Muscle layer of colon (tissue), 2 donors: Measurements from ENCODE around the gene NXPH3.
A peak's percentile ranks its signal among the peaks of the same experiment; 100 is the strongest.

Source experiments
- H3K27ac ChIP-seq: one replicate; pipeline ENCODE4 v1.7.0; 2013; ENCODE audit warnings: low read depth, mild to moderate bottlenecking, low read length, moderate library complexity
- H3K27me3 ChIP-seq, 2 donors: one replicate each; pipeline ENCODE4 v1.7.0; 2013; ENCODE audit warnings: low read length in 2 of 2, mild to moderate bottlenecking in 2 of 2; ENCODE audit not compliant: insufficient read depth in 2 of 2, control insufficient read depth in 1 of 2
- H3K36me3 ChIP-seq: one replicate; pipeline ENCODE4 v1.7.0; 2013; ENCODE audit warnings: mild to moderate bottlenecking, low read length; ENCODE audit not compliant: insufficient read depth
- H3K4me1 ChIP-seq: one replicate; pipeline ENCODE4 v1.7.0; 2013; ENCODE audit warnings: mild to moderate bottlenecking, low read length; ENCODE audit not compliant: insufficient read depth
- H3K4me3 ChIP-seq, 2 donors: one replicate each; pipeline ENCODE4 v1.7.0; 2013; ENCODE audit warnings: low read length in 2 of 2, low read depth in 1 of 2, mild to moderate bottlenecking in 1 of 2, moderate library complexity in 1 of 2
- H3K9ac ChIP-seq: one replicate; pipeline ENCODE4 v1.7.0; 2013; ENCODE audit warnings: low read length
- H3K9me3 ChIP-seq: one replicate; pipeline ENCODE4 v1.7.0; 2013; ENCODE audit warnings: mild to moderate bottlenecking, low read length
- donor health status: abdominal sarcoma.
- donor health status: Adenocarcinoma of cecum.

NXPH3 gene

GRCh38 chr17:49578952-49579500, 3.4 kb downstream of the NXPH3 start:
- Histone ChIP-seq H3K4me3 (no peak overlapping the region), H3K4me1 (peaks cover 50% of the 10 kb centered on the region), H3K9me3 (no peaks in the 10 kb centered on the region), H3K36me3 (peaks cover 7% of the 10 kb centered on the region), H3K27me3 (peaks cover 0 to 8% of the 10 kb centered on the region in 2 donors), H3K27ac (peak overlapping the region; percentile 77), H3K9ac (no peak overlapping the region)

GRCh38 chr17:49579522-49579921, 3.9 kb downstream of the NXPH3 start:
- peaks cover 45% of the 10 kb centered on the region for H3K4me1 ChIP-seq
- H3K9ac ChIP-seq = no peak overlapping the region
- H3K36me3 ChIP-seq = peaks cover 7% of the 10 kb centered on the region
- peaks cover 0 to 8% of the 10 kb centered on the region in 2 donors for H3K27me3 ChIP-seq
- H3K9me3 ChIP-seq = no peaks in the 10 kb centered on the region
- H3K27ac ChIP-seq = no peak overlapping the region
- no peak overlapping the region for H3K4me3 ChIP-seq

DNA sequence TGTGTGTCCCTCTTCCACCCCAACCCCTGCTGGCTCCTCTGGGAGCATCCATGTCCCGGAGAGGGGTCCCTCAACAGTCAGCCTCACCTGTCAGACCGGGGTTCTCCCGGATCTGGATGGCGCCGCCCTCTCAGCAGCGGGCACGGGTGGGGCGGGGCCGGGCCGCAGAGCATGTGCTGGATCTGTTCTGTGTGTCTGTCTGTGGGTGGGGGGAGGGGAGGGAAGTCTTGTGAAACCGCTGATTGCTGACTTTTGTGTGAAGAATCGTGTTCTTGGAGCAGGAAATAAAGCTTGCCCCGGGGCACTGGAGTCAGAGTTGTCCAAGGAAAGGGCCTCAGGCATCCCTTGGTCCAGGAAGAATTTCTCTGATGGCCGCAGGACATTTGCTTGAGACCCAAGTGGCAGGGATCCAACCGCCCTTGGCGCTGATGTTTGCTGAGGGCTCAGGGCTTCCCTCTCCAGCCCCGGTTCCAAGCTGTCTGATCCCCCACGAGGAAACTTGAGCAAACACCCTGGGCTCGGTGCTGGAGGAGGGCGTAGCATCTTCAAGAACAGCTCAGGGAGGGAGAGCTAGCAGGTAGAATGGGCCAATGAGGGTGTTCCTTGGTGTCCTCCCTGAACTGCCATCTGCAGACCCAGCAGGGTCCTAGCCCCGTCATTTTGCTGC, 4.5 kb downstream of the NXPH3 start:
- Histone ChIP-seq H3K27ac (no peak overlapping the region), H3K9ac (no peak overlapping the region), H3K4me3 (no peak overlapping the region), H3K4me1 (peaks cover 38% of the 10 kb centered on the region), H3K27me3 (peaks cover 0 to 8% of the 10 kb centered on the region in 2 donors), H3K9me3 (no peaks in the 10 kb centered on the region), H3K36me3 (peaks cover 7% of the 10 kb centered on the region)

DNA sequence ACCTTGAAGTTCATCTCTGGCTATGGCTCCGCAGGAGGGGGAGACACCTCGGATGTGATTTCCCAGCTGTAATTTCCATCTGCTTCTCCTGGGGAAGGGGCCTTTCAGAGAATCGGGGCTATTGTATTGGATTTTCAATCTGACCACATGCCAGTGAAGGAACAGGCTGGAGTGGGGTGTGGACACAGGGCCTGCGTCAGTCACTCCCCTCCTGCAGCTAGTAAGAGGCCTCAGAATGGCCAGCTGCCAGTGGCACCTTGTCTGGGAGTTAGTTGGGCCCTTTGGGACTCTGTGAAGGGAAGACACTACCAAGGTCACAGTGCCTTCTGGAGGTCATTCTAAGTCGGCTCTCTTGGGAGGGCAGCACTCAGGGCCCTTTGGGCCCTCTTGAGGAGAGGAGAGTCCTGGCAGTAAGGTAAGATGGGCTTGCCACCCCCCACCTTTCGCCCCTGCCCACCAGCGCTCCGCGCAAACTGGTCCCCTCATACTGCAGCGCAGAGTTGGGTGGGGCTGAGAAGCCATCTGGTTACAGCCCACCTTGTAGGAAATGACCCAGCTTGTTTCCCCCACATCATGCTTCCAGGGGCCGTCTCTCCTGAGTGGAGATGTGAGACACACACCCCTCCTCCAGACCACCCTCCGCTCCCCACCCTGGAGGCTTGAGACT, 5.4 kb downstream of the NXPH3 start:
- Histone ChIP-seq H3K4me3 (no peak overlapping the region), H3K9me3 (no peaks in the 10 kb centered on the region), H3K9ac (no peak overlapping the region), H3K27me3 (peaks cover 0 to 7% of the 10 kb centered on the region in 2 donors), H3K27ac (no peak overlapping the region), H3K36me3 (peaks cover 7% of the 10 kb centered on the region), H3K4me1 (peaks cover 37% of the 10 kb centered on the region)

DNA sequence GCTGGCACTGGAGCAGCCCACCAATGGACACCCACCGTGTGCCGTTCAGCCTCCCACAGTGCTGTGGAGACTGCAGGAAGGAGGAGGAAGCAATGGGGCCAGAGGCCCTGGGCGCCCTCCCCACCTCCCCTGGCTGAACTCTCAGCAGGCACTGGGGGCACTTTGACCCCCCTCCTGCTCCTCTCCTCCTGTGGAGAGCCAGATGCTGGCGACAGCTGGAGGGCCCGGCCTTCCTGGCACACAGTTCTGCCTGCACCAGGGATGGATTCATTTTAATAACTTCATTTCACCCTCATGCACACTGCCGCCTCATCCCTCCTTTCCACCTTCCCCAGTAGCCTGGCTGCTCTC, 6.0 kb downstream of the NXPH3 start:
- Histone ChIP-seq H3K9ac (no peak overlapping the region), H3K27me3 (peaks cover 0 to 2% of the 10 kb centered on the region in 2 donors), H3K4me3 (no peak overlapping the region), H3K36me3 (peaks cover 7% of the 10 kb centered on the region), H3K4me1 (peaks cover 37% of the 10 kb centered on the region), H3K27ac (no peak overlapping the region), H3K9me3 (no peaks in the 10 kb centered on the region)

- Histone ChIP-seq H3K27ac (no peak overlapping the region), H3K4me3 (no peak overlapping the region), H3K4me1 (peaks cover 34% of the 10 kb centered on the region), H3K27me3 (no peaks in the 10 kb centered on the region), H3K9me3 (no peaks in the 10 kb centered on the region), H3K36me3 (peaks cover 7% of the 10 kb centered on the region), H3K9ac (no peak overlapping the region)
Measured at GRCh38 chr17:49582055-49582722, 6.5 kb downstream of the NXPH3 start.

DNA sequence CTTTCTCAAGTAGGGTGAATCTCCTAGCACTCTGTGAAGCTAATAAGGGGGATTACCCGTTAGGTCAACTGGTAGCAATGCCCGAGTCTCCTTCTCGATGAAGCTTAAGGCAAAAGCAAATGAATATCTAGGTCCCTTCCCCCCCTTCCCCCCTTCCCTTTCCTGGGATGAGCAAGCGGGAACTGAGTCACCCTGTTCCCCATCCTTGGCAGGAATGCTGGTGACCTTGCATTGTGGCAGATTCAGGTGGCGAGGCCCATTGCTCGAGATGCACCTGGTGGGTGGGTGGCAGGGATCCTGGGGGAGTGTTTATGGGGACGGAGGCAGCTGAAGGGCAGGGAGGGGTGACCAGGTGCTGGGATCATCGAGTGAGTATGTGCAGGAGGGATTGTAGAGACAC, 7.1 kb downstream of the NXPH3 start:
- H3K27ac ChIP-seq = no peak overlapping the region
- peaks cover 28% of the 10 kb centered on the region for H3K4me1 ChIP-seq
- peaks cover 7% of the 10 kb centered on the region for H3K36me3 ChIP-seq
- H3K27me3 ChIP-seq = no peaks in the 10 kb centered on the region
- H3K9ac ChIP-seq = no peak overlapping the region
- H3K9me3 ChIP-seq = no peaks in the 10 kb centered on the region
- no peak overlapping the region for H3K4me3 ChIP-seq

DNA sequence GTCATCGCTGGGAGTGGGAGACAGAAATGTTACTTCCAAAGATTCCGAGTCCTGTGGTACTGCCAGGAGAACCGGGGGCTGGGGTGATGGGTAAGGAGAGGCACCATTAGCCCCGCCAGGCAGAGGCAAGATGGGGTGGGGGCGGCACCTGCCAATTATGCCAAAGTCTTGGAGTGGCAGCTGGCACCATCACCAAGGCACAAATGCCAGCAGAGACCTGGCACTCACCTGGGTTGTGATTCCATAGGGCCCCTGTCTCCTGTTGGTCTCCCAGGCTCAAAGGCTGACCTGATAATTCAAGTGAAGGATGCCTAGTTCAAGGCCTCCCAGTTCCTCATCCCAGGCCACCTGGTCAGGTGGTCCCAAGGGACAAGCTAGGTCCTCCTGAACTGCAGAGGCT, 7.6 kb downstream of the NXPH3 start:
- no peak overlapping the region for H3K27ac ChIP-seq
- no peak overlapping the region for H3K4me3 ChIP-seq
- no peaks in the 10 kb centered on the region for H3K9me3 ChIP-seq
- no peak overlapping the region for H3K9ac ChIP-seq
- peaks cover 7% of the 10 kb centered on the region for H3K36me3 ChIP-seq
- no peaks in the 10 kb centered on the region for H3K27me3 ChIP-seq
- peaks cover 24% of the 10 kb centered on the region for H3K4me1 ChIP-seq

DNA sequence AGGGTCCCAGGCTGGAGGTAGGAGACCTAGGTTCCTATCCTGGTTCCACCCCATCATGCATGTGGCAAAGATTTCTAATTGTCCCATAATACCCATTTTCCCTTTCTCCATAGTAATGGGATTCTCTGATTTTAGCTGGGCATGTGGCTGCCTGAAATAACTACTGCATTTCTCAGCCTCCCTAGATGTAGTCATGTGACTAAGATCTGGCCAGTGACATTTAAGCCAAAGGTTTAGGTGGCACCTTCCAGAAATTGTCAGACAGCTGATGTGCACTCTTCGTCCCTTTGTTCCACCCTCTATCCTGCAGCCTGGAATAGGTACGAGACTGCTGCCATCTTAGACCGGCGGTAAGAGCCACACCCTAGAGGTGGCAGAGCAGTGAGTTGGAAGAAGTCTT, 8.2 kb downstream of the NXPH3 start:
- Histone ChIP-seq H3K36me3 (peaks cover 7% of the 10 kb centered on the region), H3K9me3 (no peaks in the 10 kb centered on the region), H3K4me1 (peaks cover 17% of the 10 kb centered on the region), H3K4me3 (no peak overlapping the region), H3K27ac (no peak overlapping the region), H3K9ac (no peak overlapping the region), H3K27me3 (no peaks in the 10 kb centered on the region)

- Histone ChIP-seq H3K36me3 (peaks cover 5% of the 10 kb centered on the region), H3K9me3 (no peaks in the 10 kb centered on the region), H3K27ac (no peak overlapping the region), H3K27me3 (no peaks in the 10 kb centered on the region), H3K4me3 (no peak overlapping the region), H3K9ac (no peak overlapping the region), H3K4me1 (peaks cover 9% of the 10 kb centered on the region)
Measured at GRCh38 chr17:49585422-49586027, 9.9 kb downstream of the NXPH3 start.

DNA sequence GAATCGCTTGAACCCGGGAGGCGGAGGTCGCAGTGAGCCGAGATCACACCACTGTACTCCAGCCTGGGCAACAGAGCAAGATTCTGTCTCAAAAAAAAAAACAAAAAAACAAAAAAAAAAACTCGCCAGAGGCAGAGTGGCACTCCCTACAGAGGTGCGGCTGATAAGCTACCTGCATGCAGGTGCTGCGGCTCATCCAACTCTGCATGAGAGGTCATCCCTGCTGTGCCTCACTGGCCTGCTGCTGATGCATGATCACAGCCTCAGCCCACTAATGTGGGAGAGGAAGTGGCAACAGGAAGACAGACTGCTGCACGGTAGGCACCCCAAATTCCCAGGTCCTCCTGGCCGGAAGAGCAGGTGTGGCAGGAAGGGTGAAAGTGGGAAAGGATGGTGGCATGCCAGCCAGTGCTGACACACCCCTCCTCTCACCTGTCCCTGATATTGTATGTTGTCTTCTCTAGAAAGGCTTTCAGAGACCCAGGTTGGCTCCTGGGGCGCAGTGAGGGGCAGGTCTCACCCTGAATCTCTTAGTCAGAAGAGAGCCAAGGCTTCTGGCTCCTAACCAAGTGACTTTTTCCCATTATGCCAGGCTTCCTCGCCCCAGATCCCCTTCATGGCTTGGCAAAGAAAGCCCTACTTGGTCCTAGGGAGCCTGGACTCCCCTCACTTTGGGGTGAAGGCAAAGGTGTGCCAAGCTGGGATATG, 11.8 kb downstream of the NXPH3 start:
- Histone ChIP-seq H3K27ac (no peak overlapping the region), H3K36me3 (peaks cover 9% of the 10 kb centered on the region), H3K4me3 (no peak overlapping the region), H3K9me3 (no peaks in the 10 kb centered on the region), H3K4me1 (no peaks in the 10 kb centered on the region), H3K27me3 (no peaks in the 10 kb centered on the region), H3K9ac (no peak overlapping the region)
